Endothelial cell of umbilical vein (primary cell): Measurements from ENCODE around the gene PTN. TPM values are rescaled to one million over a fixed set of nuclear protein-coding genes. Genes with fewer than 3 reads are reported as not detected.

Experiments
- BruUV-seq: library from RNA; stranded (reverse); fragments of 400-500 nt; replicated peaks from 2 replicates; lab custom pipeline; 2021; lab: Mats Ljungman, UMichigan
- CTCF ChIA-PET: fragments of 300-600, 350-600 bp; sonication (Branson Sonifier 250); formaldehyde crosslinking; loops from one replicate; lab custom pipeline; 2021; ENCODE audit warnings: antibody characterized with exemption, inconsistent platforms; lab: Charles Lee
- POLR2A ChIA-PET: fragments of 300-600, 350-600 bp; sonication (Branson Sonifier 250); formaldehyde crosslinking; loops from one replicate; lab custom pipeline; 2021; ENCODE audit warnings: antibody characterized with exemption, inconsistent platforms; lab: Charles Lee
- DNase-seq: peaks from one replicate; pipeline ENCODE4 v3.0.0-alpha.2; 2011; ENCODE audit warnings: low read depth, low spot score
- FAIRE-seq: peaks from 2 replicates; lab custom pipeline; 2011; peaks lifted over from hg19 to GRCh38; lab: Jason Lieb, UNC
- H2AFZ ChIP-seq: 2 replicates; pipeline ENCODE4 v1.6.0; 2012; ENCODE audit warnings: low read depth, low read length, control low read depth, inconsistent platforms
- H3K27ac ChIP-seq: 2 replicates; pipeline ENCODE4 v1.5.1; 2011; ENCODE audit warnings: low read depth, mild to moderate bottlenecking, control low read depth, low read length, moderate library complexity; ENCODE audit not compliant: insufficient read depth
- H3K27me3 ChIP-seq, 2 experiments: 2 replicates each; pipeline versions ENCODE4 v1.6.0 to v1.6.1; 2011; ENCODE audit warnings: low read length in 2 of 2, mixed read lengths in 1 of 2; ENCODE audit not compliant: control insufficient read depth in 2 of 2, insufficient read depth in 2 of 2
- H3K36me3 ChIP-seq, 2 experiments: 2 replicates in 1 of 2; 3 replicates in 1 of 2; pipeline ENCODE4 v1.5.1; 2011; ENCODE audit warnings: low read length in 2 of 2, mild to moderate bottlenecking in 1 of 2, moderate library complexity in 1 of 2; ENCODE audit not compliant: control insufficient read depth in 2 of 2, insufficient read depth in 2 of 2; ENCODE audit errors: extremely low read depth in 1 of 2
- H3K4me1 ChIP-seq: 3 replicates; pipeline ENCODE4 v1.5.1; 2011; ENCODE audit warnings: mild to moderate bottlenecking, low read length; ENCODE audit not compliant: control insufficient read depth, insufficient read depth; ENCODE audit errors: extremely low read depth
- H3K4me2 ChIP-seq: 2 replicates; pipeline ENCODE4 v1.6.1; 2011; ENCODE audit warnings: low read length, control low read depth, mixed read lengths; ENCODE audit not compliant: insufficient read depth
- H3K4me3 ChIP-seq, 3 experiments: fragments of 200-600 bp in 1 of 3; sonication (generic), shearing (Covaris generic) in 1 of 3; replicated peaks in 1 of 3; 2 replicates each; pipeline ENCODE4 v1.5.1; 2011 to 2016; ENCODE audit warnings: control low read depth in 3 of 3, low read length in 3 of 3, mild to moderate bottlenecking in 2 of 3, inconsistent platforms in 1 of 3, low read depth in 1 of 3, moderate library complexity in 1 of 3; ENCODE audit not compliant: insufficient read depth in 1 of 3
- H3K79me2 ChIP-seq: 2 replicates; pipeline ENCODE4 v1.6.0; 2012; ENCODE audit warnings: low read length, inconsistent platforms; ENCODE audit not compliant: control insufficient read depth, insufficient read depth
- H3K9ac ChIP-seq: replicated peaks from 2 replicates; pipeline ENCODE3; 2011; ENCODE audit warnings: low read length, control low read depth; ENCODE audit not compliant: insufficient read depth; ENCODE audit errors: extremely low read depth
- H3K9me1 ChIP-seq: replicated peaks from 3 replicates; pipeline ENCODE4 v1.6.0; 2011; ENCODE audit warnings: mild to moderate bottlenecking, low read length; ENCODE audit not compliant: control insufficient read depth, insufficient read depth; ENCODE audit errors: extremely low read depth
- H3K9me3 ChIP-seq: replicated peaks from 2 replicates; pipeline ENCODE4 v1.5.1; 2012; ENCODE audit warnings: low read length, inconsistent platforms; ENCODE audit not compliant: control insufficient read depth, insufficient read depth
- H4K20me1 ChIP-seq: replicated peaks from 2 replicates; pipeline ENCODE3; 2011; ENCODE audit warnings: mild to moderate bottlenecking, low read length; ENCODE audit not compliant: control insufficient read depth, insufficient read depth; ENCODE audit errors: extremely low read depth
- EZH2 ChIP-seq: IDR thresholded peaks from 2 replicates; pipeline ENCODE4 v1.6.1; 2012; ENCODE audit warnings: borderline replicate concordance, low read depth, mild to moderate bottlenecking, moderate library complexity, low read length, inconsistent platforms; ENCODE audit not compliant: severe bottlenecking
- FOS ChIP-seq: IDR thresholded peaks from 2 replicates; pipeline ENCODE4 v1.6.1; 2011; ENCODE audit warnings: mild to moderate bottlenecking, low read length, moderate library complexity, borderline replicate concordance; ENCODE audit not compliant: insufficient read depth
- GATA2 ChIP-seq: IDR thresholded peaks from 2 replicates; pipeline ENCODE4 v1.7.0; 2011; ENCODE audit warnings: low read depth, mild to moderate bottlenecking, moderate library complexity, mixed read lengths, low read length; ENCODE audit not compliant: insufficient read length, insufficient read depth
- JUN ChIP-seq: IDR thresholded peaks from 2 replicates; pipeline ENCODE4 v1.6.1; 2011; ENCODE audit warnings: borderline replicate concordance, low read depth; ENCODE audit not compliant: insufficient read length, insufficient read depth
- MYC ChIP-seq: IDR thresholded peaks from one replicate; pipeline ENCODE4 v1.6.1; 2011; ENCODE audit warnings: mild to moderate bottlenecking, low read depth, low read length
- POLR2A ChIP-seq: IDR thresholded peaks from 2 replicates; pipeline ENCODE4 v1.6.1; 2012; ENCODE audit warnings: low read depth, mild to moderate bottlenecking, control low read depth, low read length
- POLR2AphosphoS5 ChIP-seq: IDR thresholded peaks from 2 replicates; pipeline ENCODE4 v1.6.1; 2012; ENCODE audit warnings: low read depth, mild to moderate bottlenecking, control low read depth, low read length, moderate library complexity; ENCODE audit not compliant: insufficient read depth
- dilution Hi-C: fragments of 300-500 bp; cut with MboI; formaldehyde crosslinking; loops from one replicate; pipeline ENCODE4 v1.15.0; 2019; ENCODE audit warnings: low sequenced_read_pairs; ENCODE audit not compliant: extremely low pct_ligation_motif_present
- intact Hi-C: fragments of 100-400 bp; cut with micrococcal nuclease; formaldehyde crosslinking; loops from one replicate; pipeline ENCODE4 v1.10.0; 2022
- polyA plus RNA-seq, 4 experiments: library from polyadenylated mRNA; depleted of rRNA in 3 of 4; stranded (reverse) in 3 of 4; unstranded in 1 of 4; fragments of >200 nt; gene quantifications; 2 replicates each; pipeline versions ENCODE4 v1.2.1 to v1.2.3, GENCODE V29; 2011 to 2012; ENCODE audit warnings: missing spikeins in 1 of 4
- total RNA-seq: library from RNA; stranded (reverse); gene quantifications from 2 replicates; pipeline ENCODE4 v1.2.3, GENCODE V29; 2021
- TF ChIP-seq, protein P1 (sequence below), 2 donors: IDR thresholded peaks; 1 replicate in 1 of 2; 2 replicates in 1 of 2; pipeline ENCODE4 v1.5.1; 2011; ENCODE audit warnings: low read length in 2 of 2, mild to moderate bottlenecking in 2 of 2, moderate library complexity in 2 of 2, control low read depth in 1 of 2, inconsistent platforms in 1 of 2, low read depth in 1 of 2; ENCODE audit not compliant: insufficient read depth in 1 of 2; ENCODE audit errors: extremely low read depth in 1 of 2
- TF ChIP-seq, protein P2 (sequence below): IDR thresholded peaks from 2 replicates; pipeline ENCODE4 v1.6.1; 2011; ENCODE audit not compliant: insufficient read depth, insufficient read length

The PTN gene
- total and polyA plus RNA-seq, 2 donors (not counting 3 experiments of a cell fraction or from before 2014, with no cell fraction given), result 0.07 TPM; not detected in 1

DNA sequence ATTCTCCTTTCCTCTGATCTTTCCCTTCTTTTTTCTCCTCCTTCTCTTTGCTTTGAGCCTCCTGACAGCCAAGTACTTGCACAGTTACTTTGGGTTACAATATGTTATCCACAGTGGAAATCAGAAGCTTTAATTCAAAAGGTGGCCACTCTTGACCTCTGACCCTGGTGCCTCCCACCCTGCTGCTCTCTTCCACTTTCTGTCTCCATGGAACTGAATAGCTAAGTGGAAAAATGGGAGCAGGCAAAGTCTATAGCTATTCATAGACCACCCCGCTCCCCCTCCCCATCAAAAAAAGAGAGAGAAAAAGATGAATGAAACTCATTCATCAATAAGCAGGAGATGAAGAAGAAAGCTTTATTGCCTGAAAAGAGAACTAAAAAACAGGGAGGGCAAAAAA lies 39.4 kb downstream of the PTN start:
- H3K27me3 ChIP-seq, result no peaks in the 10 kb centered on the region
- H3K9me3 ChIP-seq, result no peaks in the 10 kb centered on the region
- no peak overlapping the region for H3K9ac ChIP-seq
- H3K4me2 ChIP-seq, result no peak overlapping the region
- intact Hi-C loops, result no loop called here
- no peaks in the 10 kb centered on the region for H3K79me2 ChIP-seq
- H3K4me3 ChIP-seq, result no peak overlapping the region
- H3K4me1 ChIP-seq, result no peaks in the 10 kb centered on the region
- no peak overlapping the region for H2AFZ ChIP-seq
- no TSS peak for BruUV-seq
- H4K20me1 ChIP-seq, result no peaks in the 10 kb centered on the region
- dilution Hi-C loops, result no loop called here
- no peak overlapping the region for H3K27ac ChIP-seq
- ChIA-PET CTCF (no interaction called here), POLR2A (no interaction called here)
- DNase-seq (no peak), FAIRE-seq (no peak)
- H3K36me3 ChIP-seq, result no peaks in the 10 kb centered on the region
- TF ChIP-seq EZH2, result no peak
- TF ChIP-seq, protein P1, sequence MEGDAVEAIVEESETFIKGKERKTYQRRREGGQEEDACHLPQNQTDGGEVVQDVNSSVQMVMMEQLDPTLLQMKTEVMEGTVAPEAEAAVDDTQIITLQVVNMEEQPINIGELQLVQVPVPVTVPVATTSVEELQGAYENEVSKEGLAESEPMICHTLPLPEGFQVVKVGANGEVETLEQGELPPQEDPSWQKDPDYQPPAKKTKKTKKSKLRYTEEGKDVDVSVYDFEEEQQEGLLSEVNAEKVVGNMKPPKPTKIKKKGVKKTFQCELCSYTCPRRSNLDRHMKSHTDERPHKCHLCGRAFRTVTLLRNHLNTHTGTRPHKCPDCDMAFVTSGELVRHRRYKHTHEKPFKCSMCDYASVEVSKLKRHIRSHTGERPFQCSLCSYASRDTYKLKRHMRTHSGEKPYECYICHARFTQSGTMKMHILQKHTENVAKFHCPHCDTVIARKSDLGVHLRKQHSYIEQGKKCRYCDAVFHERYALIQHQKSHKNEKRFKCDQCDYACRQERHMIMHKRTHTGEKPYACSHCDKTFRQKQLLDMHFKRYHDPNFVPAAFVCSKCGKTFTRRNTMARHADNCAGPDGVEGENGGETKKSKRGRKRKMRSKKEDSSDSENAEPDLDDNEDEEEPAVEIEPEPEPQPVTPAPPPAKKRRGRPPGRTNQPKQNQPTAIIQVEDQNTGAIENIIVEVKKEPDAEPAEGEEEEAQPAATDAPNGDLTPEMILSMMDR (IDR thresholded peaks at IDR 0.05; ENCODE audit: extremely low read depth in 1 of 2, insufficient read depth in 1 of 2, low read depth in 1 of 2, low read length in 2 of 2), result no peak
- no peak for TF ChIP-seq JUN
- TF ChIP-seq GATA2, result no peak
- no peak for TF ChIP-seq MYC
- TF ChIP-seq POLR2A, result no peak
- no peak for TF ChIP-seq POLR2AphosphoS5
- no peak for TF ChIP-seq FOS
- TF ChIP-seq, protein P2, sequence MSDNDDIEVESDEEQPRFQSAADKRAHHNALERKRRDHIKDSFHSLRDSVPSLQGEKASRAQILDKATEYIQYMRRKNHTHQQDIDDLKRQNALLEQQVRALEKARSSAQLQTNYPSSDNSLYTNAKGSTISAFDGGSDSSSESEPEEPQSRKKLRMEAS, result no peak
- no peaks in the 10 kb centered on the region for H3K9me1 ChIP-seq
